ENCODE results near the gene UPF1.

The UPF1 gene

DNA sequence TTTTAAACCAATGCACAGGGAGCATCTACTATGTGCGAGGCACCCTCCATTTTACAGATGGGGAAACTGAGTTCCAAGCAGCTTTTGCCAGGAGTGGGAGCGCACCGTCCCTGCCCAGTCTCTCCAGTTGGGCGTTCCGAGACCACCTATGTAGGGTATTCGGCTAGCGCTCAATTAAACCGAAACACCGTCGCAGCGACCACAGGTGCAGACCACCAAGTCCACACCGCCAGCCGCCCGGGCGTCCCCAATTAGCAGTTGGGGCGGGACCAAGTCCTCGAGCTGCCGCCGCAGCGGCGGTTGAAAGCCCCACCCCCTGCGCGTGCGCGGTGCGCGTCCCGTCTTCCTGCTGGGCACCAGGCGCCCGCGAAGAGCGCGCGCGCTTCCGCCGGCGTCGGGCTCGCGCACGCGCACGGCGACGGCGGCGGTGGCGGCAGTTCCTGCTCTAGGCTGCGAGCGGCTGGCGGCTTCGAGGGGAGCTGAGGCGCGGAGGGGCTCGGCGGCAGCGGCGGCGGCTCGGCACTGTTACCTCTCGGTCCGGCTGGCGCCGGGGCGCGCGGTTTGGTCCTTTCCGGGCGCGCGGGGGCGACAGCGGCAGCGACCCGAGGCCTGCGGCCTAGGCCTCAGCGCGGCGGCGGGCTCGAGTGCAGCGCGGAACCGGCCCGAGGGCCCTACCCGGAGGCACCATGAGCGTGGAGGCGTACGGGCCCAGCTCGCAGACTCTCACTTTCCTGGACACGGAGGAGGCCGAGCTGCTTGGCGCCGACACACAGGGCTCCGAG is at the start of gene UPF1:
UPF1 (plus strand) TSS at position 436 of the 782 bp plus-strand sequence; CDS start at position 687, 251 bp downstream.
- no peak for FAIRE-seq

DNA sequence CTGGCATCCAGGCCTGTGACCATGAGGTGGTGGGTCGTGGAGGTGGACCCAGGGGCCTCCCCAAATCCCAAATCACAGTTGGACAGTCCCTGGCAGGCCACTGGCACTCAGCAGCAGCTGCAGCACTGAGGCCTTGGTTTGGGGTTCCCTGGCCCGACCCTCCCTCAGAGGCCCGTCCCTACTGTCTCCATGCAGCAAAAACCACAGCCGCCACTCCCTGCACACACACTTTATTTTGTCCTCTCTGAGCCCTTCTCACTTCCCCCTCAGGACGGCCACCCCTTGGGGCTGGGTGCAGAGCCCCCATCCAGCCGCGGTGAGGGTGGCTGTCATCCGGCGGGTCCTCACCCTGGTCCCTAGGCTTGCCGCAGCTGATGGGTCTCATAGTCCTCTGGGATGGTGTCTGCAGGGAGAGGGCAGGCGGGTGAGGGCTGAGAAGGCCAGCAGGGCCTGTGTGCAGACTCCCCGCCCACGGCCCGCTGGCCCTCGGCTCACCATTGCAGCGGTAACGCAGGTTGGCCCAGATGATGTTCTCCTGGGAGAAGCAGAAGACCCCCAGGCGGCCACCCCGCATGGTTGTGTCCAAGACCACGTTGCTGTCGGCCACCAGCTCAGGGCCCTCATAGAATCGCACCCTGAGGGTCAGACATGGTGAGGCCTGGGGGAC is 49.1 kb upstream of the UPF1 start:
- no peak for FAIRE-seq

DNA sequence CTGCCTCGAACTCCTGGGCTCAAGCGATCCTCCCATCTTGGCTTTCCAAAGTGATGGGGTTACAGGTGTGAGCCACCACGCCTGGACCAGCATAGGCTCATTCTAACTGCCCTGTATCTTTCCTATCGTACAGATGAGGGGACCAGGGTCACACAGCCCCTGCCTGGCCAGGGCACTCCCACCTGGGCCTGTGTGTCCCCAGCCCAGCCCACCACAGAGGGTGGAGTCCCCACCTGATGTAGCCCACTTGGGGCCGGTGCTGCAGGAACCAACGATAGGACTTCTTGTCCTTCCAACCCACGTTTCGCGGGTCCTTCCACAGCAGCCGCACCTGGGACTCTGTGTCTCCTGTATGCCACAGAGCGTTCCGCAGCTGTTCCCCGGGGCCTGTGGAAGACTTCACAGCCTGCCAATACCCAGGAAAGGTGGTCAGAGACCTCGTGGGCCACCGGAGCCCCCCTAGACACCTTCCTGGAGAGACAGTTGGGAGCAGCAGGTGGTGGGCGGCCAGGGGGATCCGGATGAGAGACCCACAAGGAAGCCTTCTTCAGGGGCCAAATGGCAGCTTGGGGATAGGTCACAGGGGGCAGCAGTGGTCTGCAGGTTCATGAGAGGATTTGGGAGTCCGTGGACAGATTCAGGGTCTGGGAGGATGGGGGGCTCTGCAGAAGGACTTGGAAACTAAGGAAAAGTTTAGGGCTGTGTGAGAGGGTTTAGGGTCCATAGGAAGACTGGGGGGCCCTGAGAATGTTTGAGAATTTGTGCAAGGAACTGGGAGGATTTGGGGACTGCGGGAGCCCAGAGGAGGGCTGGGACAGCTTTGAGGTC is 47.6 kb upstream of the UPF1 start:
- no peak for FAIRE-seq

DNA sequence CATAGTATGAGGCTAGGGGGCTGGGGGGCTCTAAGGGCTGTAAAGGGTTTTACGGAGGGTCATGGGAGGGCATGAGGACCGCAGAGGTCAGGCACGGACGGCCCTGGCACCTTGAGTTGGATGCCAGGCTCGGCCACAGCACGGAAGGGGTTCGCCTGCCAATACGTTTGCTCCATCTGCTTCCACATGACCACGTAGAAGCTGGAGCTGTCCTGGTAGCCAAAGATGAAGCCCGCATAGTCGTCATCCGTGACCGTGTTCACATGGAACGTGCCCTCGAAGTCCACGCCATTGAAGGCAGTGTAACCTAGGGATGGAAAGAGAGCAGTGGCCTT is 47.0 kb upstream of the UPF1 start:
- FAIRE-seq: no peak

DNA sequence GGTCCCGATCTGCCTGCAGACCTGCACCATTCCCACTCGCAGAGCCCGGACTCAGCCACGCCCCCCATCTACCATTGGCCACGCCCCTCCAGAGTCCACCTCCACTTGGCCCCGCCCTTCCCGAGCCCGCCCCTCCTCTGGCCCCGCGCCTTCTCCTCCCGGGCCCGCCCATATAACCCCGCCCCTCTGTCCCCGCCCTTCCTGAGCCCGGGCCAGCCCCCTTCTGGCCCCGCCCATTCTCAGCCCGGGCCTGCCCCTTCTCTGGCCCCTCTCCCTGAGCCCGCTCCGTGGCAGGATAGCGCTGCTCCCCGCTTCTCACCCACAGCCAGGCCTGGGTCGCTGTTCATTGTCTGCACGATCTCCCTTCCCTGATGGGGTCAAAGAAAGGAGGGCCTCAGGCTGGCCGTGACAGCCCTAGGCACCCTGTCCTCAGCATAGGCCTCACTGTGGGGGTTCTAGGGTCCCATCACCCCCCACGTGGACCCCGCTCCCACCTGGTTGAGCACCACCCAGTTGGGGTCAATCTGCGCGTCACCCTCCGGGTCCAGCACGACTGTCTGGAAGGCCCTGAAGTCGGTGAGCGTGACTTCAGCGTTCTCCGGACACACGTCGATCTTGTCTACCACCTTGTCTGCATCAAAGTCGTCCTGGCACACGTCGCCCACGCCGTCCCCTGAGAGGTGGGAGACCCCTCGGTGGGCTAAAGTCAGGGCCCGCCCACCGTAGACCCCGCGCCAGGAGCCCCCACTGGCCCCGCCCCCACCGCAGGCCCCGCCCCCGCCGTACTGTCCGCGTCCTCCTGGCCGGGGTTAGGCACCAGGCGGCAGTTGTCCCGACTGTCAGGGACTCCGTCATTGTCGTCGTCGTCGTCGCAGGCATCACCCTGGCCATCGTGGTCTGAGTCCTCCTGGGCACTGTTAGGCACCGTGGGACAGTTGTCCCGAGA is 46.3 kb upstream of the UPF1 start:
- no peak for FAIRE-seq

DNA sequence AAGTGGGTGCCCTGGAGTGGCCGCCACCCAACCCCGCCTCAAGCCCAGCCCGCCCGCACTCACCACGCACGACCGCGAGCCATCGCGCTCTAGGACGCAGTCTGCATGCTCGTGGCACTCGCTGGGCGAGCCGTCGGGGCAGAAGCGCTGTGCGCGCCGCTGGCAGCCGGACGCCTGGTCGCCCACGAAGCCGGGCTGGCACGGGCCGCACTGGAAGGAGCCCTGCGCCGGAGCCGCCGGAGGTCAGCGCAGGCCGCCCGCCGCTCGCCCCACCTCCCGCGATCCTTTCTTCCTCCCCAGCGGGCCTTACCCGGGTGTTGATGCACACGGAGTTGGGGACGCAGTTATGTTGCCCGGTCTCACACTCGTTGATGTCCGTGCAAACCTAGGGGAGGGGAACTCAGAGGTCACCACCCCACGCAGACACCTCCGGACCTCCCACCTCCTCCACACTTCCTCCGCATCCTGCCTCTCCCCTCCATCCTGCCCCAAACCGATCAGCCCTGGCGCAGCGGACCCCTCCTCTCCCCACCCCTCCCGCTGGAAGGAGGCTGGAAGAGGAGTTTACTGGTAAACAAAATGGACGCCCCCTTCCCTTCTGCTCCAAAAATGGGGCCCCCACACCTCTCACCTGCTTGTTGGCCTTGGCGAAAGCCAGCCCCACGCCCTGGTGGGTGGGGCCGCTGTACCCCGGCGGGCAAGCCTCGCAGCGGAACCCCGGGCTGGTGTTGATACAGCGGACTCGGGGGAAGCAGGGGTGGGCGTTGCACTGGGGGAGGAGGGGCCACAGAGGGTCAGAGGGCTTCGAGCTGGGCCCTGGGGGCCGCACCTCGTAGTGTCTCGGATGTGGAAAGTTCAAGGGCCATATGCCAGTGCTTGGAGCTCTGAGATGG is 43.0 kb upstream of the UPF1 start:
- FAIRE-seq: no peak

DNA sequence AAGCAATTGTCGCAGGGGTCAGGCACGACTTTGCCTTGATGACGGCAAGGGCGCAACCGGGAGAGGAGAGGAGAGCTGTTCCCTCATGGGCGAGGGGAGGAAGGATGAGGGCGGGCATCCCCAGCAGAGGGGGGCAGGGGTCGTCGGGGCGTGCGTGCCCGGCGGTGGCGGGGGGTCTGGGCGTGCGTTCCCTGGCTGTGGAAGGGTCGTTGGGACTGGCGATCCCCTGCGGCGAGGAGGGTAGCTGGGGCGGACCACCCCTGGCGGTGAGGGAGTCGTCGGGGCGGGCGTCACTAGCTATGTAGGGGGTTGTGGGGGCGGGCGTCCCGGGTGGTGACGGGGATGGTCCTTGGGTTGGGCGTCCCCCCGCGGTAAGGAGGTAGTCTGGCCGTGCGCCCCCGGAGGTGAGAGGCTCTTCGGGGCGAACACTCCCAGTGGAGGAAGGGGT is 42.3 kb upstream of the UPF1 start:
- no peak for FAIRE-seq

DNA sequence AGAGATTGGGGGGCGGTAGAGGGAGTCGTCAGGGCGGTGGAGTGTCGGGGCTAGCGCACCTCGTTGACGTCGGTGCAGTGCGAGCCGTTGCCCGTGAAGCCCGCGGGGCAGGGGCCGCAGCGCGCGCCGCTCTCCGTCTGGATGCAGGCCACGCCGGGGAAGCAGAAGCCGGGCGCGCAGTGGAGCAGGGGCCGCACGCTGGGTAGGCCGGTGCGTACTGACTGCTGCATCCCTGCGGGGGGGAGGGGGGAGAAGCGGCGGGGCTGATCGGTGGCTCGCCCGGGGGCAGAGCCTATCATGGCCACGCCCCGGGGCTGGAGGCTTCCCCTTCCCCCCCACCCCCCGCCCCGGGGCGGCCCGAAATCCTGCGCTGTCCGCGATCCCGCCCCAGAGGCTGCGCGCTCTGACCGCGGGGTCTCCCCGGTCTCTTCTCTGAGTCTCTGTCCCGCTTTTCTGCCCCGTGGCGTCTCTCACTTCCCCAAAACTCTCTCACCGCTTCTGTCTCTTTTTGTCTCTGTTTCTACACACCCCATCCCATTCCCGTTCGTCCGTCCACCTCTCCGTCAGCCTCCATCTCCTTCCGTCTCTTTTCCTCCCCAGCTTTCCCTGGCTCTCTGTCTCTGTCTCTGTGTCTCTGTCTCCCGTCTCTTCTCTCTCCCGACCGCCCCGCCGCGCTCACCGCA is 41.7 kb upstream of the UPF1 start:
- FAIRE-seq: no peak

DNA sequence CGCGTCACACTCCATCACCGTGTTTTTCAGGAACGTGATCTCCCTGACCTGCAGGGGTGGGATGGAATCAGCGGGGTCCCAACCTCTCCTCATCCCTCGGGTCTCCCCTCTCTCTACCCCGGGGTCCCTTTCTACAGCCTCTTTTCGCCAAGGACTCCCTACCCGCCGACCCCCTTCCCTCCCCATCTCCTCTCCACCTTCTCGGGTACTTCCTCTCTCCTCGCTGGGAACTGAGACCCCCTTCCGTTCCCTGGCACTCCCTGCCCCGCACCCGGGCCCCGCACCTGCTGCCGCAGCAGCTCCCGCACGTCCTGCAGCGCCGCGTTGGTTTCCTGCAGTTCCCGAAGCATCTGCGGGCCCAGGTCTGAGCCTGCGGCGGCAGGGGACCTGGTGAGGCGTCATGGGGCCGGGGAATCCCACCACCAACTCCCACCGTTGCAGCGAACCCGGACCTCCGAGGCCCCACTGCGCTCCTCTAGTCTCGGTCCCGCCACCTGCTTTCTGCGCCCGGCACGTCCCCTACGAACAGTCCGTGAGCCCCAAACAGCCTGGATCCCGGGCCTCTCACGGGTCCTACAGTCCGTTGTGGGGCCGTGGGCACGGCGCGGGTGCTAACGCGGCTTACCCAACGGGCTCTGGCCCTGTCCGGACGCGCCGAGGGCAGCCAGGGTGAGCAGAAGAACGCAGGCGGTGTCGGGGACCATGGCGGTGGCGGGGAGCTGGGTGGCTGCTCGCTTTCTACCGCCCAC is 41.0 kb upstream of the UPF1 start, which contains the start of gene COMP:
COMP (minus strand) TSS at position 740 of the 749 bp plus-strand sequence; CDS start at position 704, 36 bp downstream.
- FAIRE-seq: no peak

DNA sequence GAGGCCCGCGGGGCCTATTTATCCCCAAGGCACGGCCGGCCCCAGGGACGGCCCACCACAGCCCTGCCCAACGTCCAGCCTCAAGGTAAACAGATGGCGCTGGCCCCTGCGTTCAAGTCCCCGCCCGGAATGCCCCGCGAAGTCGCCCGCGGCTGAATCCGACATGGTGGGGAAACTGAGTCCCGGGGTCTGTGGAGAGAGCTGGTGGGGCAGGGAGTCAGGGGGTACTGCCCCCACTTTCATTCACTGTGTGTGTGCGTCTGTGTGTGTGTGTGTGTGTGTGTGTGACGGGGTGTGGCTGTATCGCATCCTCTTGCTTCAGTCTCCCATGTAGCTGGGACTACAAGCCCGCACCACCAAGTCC is 40.5 kb upstream of the UPF1 start:
- FAIRE-seq: no peak

DNA sequence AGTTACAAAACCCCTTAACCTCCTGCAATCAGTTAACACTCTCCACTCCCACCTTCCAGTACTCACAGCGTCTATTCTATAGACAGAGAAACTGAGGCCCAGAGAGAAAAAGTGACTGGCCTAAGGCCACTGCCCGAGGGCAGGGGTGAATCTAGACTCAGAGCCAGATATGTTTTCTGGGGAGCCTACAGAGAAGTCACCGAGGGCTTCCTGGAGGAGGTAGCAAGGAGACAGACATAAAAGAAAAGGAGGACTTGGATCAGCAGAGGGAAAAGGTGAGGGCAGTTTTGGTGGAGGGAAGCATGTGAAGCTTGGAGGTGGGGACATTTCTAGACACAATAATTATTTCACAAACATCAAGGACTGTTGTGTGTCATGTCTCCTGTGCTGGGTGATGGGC is 39.1 kb upstream of the UPF1 start:
- no peak for FAIRE-seq

DNA sequence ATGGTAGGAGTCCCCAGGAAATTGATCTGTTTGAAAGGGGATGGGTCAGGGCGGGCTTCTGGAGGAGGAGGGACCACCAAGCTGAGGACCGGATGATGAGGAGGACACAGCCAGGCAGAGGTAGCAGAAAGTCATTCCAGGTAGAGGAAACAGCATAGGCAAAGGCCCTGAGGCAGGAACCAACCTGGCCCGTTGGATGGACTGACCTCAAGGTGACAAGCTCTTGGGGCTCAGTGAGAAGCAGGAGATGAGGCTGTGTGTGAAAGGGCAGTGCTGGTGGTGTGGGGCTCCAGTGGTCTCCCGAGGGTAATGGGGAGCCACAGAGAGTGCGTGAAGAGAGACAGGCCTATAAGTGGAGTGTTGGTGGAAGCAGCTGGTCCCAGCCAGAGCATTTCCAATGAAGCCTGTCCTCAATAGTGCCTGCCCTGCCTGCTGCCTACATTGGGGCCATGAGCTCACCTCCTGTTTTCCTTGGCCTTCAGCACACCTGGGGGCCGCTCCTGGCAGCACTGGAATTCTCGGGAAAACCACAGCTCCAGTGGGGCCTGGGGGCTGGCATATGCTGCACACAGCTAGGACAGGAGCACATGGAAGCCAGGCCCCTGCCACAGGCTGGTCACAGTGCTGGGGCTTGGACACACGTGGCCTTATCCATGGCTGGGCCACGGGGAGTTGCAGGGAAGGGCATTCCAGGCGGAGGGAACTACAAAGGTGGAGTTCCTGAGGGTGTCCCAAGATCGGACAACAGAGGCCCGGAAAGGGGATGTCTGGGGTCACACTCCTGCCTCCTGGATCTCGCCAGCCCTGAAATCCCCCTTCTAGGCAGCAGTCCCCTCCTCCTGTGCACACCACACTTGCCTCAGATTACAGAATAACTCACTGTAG is 38.4 kb upstream of the UPF1 start:
- FAIRE-seq: no peak

DNA sequence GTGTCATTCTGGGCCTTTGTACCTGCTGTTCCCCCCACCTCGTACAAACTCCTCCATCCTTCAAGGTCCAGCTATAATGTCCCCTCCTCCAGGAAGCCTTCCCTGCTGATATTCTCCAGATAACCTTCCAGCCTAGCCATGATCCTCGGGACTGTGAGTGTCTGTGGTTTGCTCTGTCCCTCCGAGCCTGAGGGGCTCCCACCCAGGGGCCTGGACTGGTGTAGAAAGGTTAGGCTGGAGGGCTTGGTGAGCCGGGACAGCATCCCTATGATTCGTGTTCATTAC is 37.8 kb upstream of the UPF1 start:
- FAIRE-seq: no peak

DNA sequence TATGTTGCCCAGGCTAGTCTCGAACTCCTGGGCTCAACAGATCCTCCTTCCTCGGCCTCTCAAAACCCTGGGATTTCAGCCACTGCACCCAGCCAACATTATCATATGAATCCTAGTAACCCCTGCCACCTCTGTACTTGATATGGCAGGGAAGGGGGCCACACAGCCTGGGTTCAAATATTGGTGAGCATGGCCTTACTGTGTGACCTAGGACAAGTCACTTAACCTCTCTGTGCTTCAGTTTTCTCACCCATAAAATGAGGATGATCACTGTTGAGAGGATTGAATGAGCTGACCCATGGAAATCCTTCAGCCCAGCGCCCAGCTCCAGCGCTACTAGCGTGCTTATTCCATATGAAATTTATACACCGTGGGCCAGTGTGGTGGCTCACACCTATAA is 37.1 kb upstream of the UPF1 start:
- FAIRE-seq: no peak

DNA sequence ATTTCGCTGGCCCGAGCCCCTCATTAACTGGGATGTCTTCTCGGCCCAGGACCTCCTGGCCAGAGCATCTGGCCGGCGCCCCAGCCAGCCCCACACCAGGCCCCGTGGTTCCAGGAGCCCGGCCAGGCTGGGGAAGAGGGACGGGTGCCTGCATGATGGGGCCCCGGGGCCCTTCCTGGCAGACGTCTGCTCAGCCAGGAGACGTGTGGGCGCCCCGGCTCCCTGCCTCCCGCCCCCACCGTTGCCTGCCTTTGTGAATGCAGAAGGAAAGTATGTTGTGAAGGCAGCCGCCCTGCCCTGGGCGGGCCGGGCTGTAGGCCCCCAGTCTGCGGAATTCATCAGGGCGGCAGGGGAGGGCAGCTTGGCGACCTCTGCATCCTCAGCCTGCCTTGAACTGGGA is 36.2 kb upstream of the UPF1 start:
- no peak for FAIRE-seq

DNA sequence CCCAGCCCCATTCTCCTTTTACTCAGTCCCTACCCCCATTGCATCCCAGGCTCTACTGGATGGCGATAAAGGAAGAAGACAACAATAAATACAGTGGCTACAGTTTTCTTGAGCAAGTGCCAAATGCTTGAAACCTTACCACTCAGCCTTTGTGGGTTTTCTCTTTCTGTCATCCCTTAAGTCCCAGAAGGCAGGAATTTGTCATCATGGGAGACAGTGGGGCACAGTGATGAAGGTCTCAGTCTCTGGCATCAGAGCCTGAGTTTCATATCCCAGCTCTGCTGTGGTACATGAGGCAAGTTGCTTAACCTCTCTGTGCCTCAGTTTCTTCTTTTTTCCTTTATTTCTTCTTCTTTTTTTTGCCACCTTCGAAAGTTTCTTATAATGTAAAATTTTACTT is 35.5 kb upstream of the UPF1 start:
- FAIRE-seq: no peak

DNA sequence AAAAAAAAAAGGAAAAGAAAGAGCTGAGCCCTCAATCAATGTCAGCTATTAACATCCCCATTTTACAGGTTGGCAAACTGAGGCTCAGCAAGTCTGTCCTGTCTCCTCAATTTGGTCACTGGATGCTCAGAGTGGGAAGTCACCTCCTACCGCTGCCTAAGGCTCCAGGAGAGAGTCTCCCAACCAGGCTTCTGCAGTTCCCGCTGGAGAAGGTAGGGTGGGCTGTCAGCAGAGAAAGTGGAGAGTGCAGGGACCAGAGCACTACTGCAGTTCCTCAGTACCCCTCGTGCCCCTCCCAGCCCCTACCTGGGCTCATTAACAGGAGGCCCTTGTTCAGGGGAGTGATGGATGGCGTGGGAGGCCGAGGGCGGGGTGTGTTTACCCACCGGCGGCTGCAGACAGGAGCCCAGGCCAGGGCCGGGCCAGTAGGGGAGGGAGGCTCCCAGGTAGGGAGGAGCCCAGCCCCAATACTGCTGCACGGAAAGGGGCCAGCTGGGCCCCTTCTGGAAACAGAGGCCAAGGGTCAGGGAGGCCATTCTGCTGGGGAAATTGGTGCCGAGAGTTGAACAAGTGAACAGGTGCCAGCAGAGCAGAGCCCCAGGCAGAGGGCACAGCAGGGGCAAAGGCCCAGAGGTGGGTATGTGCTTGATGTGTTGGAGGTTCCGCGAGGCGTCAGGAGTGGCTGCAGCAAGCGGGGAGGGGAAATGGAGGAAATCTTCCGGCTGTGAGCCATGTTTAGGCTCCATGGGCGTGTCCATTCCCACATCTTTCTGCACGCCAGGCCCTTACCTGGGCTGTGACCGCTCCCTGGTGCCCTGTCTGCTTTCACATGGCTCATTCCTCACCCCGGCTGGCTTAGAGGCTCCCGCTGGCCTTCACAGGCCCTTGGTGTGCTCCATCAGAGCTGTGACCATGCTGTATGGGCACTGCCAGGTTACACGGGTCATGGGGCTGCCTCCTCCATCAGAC is 33.1 kb upstream of the UPF1 start:
- no peak for FAIRE-seq

DNA sequence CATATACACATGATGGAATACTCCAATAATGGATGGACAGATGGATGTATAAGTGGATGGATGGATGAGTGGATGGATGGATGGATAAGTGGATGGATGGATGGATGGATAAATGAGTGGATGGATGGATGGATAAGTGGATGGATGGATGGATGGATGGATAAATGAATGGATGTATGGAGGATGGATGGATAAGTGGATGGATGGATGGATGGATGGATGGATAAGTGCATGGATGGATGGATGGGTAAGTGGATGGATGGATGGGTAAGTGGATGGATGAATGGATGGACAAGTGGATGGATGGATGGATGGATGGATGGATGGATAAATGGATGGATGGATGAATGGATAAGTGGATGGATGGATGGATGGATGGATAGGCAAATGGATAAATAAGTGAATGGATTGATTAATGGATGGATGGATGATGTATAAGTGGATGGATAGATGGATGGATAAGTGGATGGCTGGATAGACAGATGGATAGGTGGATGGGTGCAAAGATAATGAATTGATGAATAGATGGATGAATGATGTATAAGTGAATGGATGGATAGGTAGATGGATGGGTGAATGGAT is 32.3 kb upstream of the UPF1 start:
- no peak for FAIRE-seq
